Endothelial cell (in vitro differentiated cells): Measurements from ENCODE around the gene HAGH. TPM values are rescaled to one million over a fixed set of nuclear protein-coding genes. Genes with fewer than 3 reads are reported as not detected.

ENCODE experiments used
- DNase-seq: peaks from one replicate; pipeline ENCODE4 v3.0.0; 2021; ENCODE audit warnings: low spot score
- H3K27ac Mint-ChIP-seq: one replicate; pipeline ENCODE4 v1.8.0; 2021; ENCODE audit warnings: mixed read lengths, inconsistent platforms; ENCODE audit not compliant: unreplicated experiment
- H3K27me3 Mint-ChIP-seq: one replicate; pipeline ENCODE4 v1.8.0; 2021; ENCODE audit warnings: mild to moderate bottlenecking, moderate library complexity, mixed read lengths, inconsistent platforms; ENCODE audit not compliant: unreplicated experiment
- H3K36me3 Mint-ChIP-seq: one replicate; pipeline ENCODE4 v1.8.0; 2021; ENCODE audit warnings: mild to moderate bottlenecking, low read depth, mixed read lengths, inconsistent platforms; ENCODE audit not compliant: unreplicated experiment
- H3K4me1 Mint-ChIP-seq: one replicate; pipeline ENCODE4 v1.8.0; 2021; ENCODE audit warnings: mild to moderate bottlenecking, mixed read lengths, inconsistent platforms; ENCODE audit not compliant: unreplicated experiment
- H3K4me3 Mint-ChIP-seq: one replicate; pipeline ENCODE4 v1.8.0; 2021; ENCODE audit warnings: mild to moderate bottlenecking, mixed read lengths, inconsistent platforms; ENCODE audit not compliant: unreplicated experiment
- H3K9me3 Mint-ChIP-seq: one replicate; pipeline ENCODE4 v1.8.0; 2021; ENCODE audit warnings: mixed read lengths, inconsistent platforms; ENCODE audit not compliant: unreplicated experiment
- CTCF ChIP-seq: fragments of 200-600 bp; sonication (generic); IDR thresholded peaks from one replicate; pipeline ENCODE4 v1.5.0; 2021; ENCODE audit warnings: antibody characterized with exemption; ENCODE audit not compliant: unreplicated experiment
- total RNA-seq: library from RNA; stranded (reverse); fragmentation: NEBNext Ultra II Directional; extraction: Animal tissue kit (Norgen Biotek cat#: 25700); gene quantifications from one replicate; pipeline ENCODE4 v1.2.1, GENCODE V29; 2021; ENCODE audit not compliant: unreplicated experiment

HAGH gene
- total RNA-seq, 1 donor from 2014 or later = 44.8 TPM

DNA sequence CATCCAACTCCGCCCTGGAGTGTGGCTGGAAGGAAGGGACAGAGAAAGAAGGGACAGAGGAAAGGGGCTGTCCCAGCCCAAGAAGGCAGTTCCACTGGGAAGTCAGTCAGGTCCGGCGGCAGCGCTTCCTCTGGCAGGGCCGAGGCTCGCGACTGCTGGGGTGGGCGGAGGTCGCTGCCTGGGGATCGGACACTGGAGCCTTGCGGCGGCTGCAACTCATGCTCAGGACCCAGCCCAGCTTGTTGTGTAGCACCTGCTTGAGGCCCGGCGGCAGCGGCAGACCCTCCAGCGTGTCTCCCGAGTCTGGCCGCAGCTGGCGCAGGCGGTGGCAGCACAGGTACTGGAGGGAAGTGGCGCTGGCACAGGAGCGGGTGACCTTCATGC, 49.6 kb downstream of the HAGH start:
- Mint-ChIP-seq H3K9me3 (no peaks in the 10 kb centered on the region), H3K36me3 (no peaks in the 10 kb centered on the region), H3K4me1 (peaks cover 16% of the 10 kb centered on the region), H3K27me3 (peaks cover 8% of the 10 kb centered on the region), H3K27ac (no peak overlapping the region), H3K4me3 (no peak overlapping the region)
- no peak for TF ChIP-seq CTCF
- DNase-seq = no peak

DNA sequence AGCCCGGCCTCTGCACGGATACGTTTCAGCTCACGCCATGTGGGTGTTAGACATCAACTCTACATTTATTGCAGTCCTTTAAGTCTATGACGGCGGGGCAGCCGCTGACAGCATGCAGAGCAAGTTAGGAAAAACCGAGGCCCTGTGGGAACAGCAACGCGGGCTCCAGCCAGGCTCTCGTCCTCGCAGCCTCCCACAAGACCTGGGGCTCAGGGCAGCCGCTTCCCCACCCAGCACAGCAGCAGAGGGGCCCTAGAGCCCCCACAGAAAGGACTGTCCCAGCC, 50.0 kb downstream of the HAGH start:
- Mint-ChIP-seq H3K27ac (no peak overlapping the region), H3K4me1 (peaks cover 16% of the 10 kb centered on the region), H3K4me3 (no peak overlapping the region), H3K9me3 (no peaks in the 10 kb centered on the region), H3K36me3 (no peaks in the 10 kb centered on the region), H3K27me3 (peaks cover 7% of the 10 kb centered on the region)
- DNase-seq = no peak
- TF ChIP-seq CTCF = no peak

GRCh38 chr16:1775846-1776671, 50.6 kb downstream of the HAGH start:
- peaks cover 10% of the 10 kb centered on the region for H3K4me1 Mint-ChIP-seq
- DNase-seq = no peak
- no peak overlapping the region for H3K4me3 Mint-ChIP-seq
- peaks cover 7% of the 10 kb centered on the region for H3K27me3 Mint-ChIP-seq
- H3K36me3 Mint-ChIP-seq = no peaks in the 10 kb centered on the region
- H3K27ac Mint-ChIP-seq = no peak overlapping the region
- TF ChIP-seq CTCF = no peak
- no peaks in the 10 kb centered on the region for H3K9me3 Mint-ChIP-seq

DNA sequence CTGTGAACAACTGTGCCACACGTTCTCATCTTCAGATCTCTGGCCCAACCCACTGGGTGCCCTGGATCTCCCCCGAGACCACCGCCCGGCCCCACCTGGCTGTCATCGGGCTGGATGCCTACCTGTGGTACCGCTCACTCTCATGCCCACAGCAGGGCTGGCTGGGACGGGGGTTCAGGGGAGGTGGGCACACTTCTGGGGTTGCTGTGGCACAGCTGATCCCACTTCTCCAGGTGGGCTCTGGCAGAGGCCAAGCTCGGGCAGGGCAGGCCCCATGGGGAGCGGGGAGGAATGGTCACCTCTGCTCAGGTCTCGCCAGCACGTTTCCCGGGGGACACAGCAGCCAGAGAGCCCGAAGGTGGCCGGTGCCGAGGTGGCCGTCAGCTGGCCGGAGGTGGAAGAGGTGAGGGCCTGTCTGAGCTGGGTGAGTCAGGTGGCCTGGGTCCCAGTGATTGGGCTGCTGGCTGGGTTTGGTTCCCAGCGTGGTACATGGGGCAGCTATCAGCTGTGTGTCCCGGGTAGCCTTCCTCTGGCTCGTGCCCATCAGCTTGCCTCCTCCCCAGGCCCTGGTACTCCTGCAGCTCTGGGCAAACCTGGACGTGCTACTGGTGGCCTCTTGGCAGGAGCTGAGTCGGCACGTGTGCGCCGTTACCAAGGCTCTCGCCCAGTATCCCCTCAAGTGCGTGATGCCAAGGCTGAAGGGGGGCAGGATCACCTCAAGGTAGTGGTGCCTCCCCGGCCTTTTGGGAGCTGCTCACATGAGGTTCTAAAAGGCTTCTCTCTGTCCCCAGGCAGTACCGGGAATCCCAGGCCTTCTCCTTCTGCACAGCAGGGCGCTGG, 51.4 kb downstream of the HAGH start:
- Mint-ChIP-seq H3K27ac (no peak overlapping the region), H3K4me1 (peaks cover 10% of the 10 kb centered on the region), H3K4me3 (peak overlapping the region; percentile 51), H3K9me3 (no peaks in the 10 kb centered on the region), H3K36me3 (no peaks in the 10 kb centered on the region), H3K27me3 (peaks cover 10% of the 10 kb centered on the region)
- no peak for DNase-seq
- no peak for TF ChIP-seq CTCF

GRCh38 chr16:1774448-1774780, 52.2 kb downstream of the HAGH start:
- Mint-ChIP-seq H3K4me1 (peaks cover 10% of the 10 kb centered on the region), H3K27ac (no peak overlapping the region), H3K4me3 (no peak overlapping the region), H3K9me3 (no peaks in the 10 kb centered on the region), H3K36me3 (no peaks in the 10 kb centered on the region), H3K27me3 (peaks cover 11% of the 10 kb centered on the region)
- TF ChIP-seq CTCF = no peak
- DNase-seq = no peak
